Measurements from ENCODE around the gene ADAMTS12. TPM values are rescaled to one million over a fixed set of nuclear protein-coding genes. Genes with fewer than 3 reads are reported as not detected.

ADAMTS12 gene
- total and polyA plus RNA-seq, 4 donors, result 0.49 to 6.4 (median 2.3) TPM

- WGBS, result 3% methylated on average over 30 of the region's 30 CpGs
- H3K9me3 ChIP-seq (ENCODE audit: control insufficient read depth in 4 of 4, low read length in 3 of 4), result no peaks in the 10 kb centered on the region
- peaks cover 3 to 13% (median 7%) of the 10 kb centered on the region in 4 donors for H3K27me3 ChIP-seq (ENCODE audit: control insufficient read depth in 4 of 4, insufficient read depth in 4 of 4, low read length in 3 of 4)
- H3K4me1 ChIP-seq (ENCODE audit: control insufficient read depth in 4 of 4, insufficient read depth in 4 of 4, low read length in 3 of 4), result peaks cover 5 to 17% (median 11%) of the 10 kb centered on the region in 4 donors
- H3K4me3 ChIP-seq (ENCODE audit: low read depth in 1 of 3, low read length in 3 of 3), result peak overlapping the region in 2 of 3 donors; percentile 39 to 57
- TF ChIP-seq FOXA1 (IDR thresholded peaks at IDR 0.05) (no peak), TAF1 (conservative IDR thresholded peaks at IDR 0.05) (no peak), JUND (IDR thresholded peaks at IDR 0.05) (no peak), FOXA2 (IDR thresholded peaks at IDR 0.05) (no peak), ZBTB33 (IDR thresholded peaks at IDR 0.05) (no peak), CTCF (IDR thresholded peaks at IDR 0.05; ENCODE audit: low read depth, low read length, missing input control) (peak; percentile 17), SP1 (IDR thresholded peaks at IDR 0.05) (no peak), RAD21 (IDR thresholded peaks at IDR 0.05) (peak; percentile 13 to 39), REST (IDR thresholded peaks at IDR 0.05) (peak; percentile 99), GABPA (IDR thresholded peaks at IDR 0.05 in 1 of 2, conservative IDR thresholded peaks at IDR 0.05 in 1 of 2) (no peak), RXRA (IDR thresholded peaks at IDR 0.05) (no peak), HNF4A (conservative IDR thresholded peaks at IDR 0.05) (no peak), MAX (IDR thresholded peaks at IDR 0.05) (no peak), EGR1 (IDR thresholded peaks at IDR 0.05; ENCODE audit: low read depth in 2 of 2) (no peak), NR2F2 (IDR thresholded peaks at IDR 0.05) (no peak), ATF3 (IDR thresholded peaks at IDR 0.05) (no peak), YY1 (IDR thresholded peaks at IDR 0.05) (no peak), HNF4G (IDR thresholded peaks at IDR 0.05) (no peak)
- DNase-seq (ENCODE audit: low spot score), result peak; percentile 63
- no peak overlapping the region for H3K9ac ChIP-seq (ENCODE audit: low read depth in 1 of 2, low read length in 2 of 2)
- H3K36me3 ChIP-seq (ENCODE audit: control insufficient read depth in 4 of 4, insufficient read depth in 3 of 4, low read depth in 1 of 4, low read length in 3 of 4), result no peaks in the 10 kb centered on the region
- no peak overlapping the region for H3K27ac ChIP-seq (ENCODE audit: low read depth in 1 of 2, low read length in 2 of 2)
Measured at GRCh38 chr5:33936004-33936380, 44.2 kb upstream of the ADAMTS12 start.

Measured in liver (tissue), 9 donors.